GM12892 (cell line): ENCODE measurements around the gene SELENOW.

Source experiments
- DNase-seq: peaks from one replicate; pipeline ENCODE4 v3.0.0; 2011; ENCODE audit not compliant: insufficient read length
- FAIRE-seq: peaks from 2 replicates; lab custom pipeline; 2011; peaks lifted over from hg19 to GRCh38; lab: Jason Lieb, UNC
- POLR2A ChIP-seq: IDR thresholded peaks from 2 replicates; pipeline ENCODE4 v1.6.1; 2011; ENCODE audit warnings: low read depth, low read length, control low read depth
- POLR2AphosphoS5 ChIP-seq: IDR thresholded peaks from 2 replicates; pipeline ENCODE4 v1.6.1; 2011; ENCODE audit warnings: low read depth, low read length, control low read depth
- TAF1 ChIP-seq: IDR thresholded peaks from 2 replicates; pipeline ENCODE4 v1.6.1; 2011; ENCODE audit warnings: low read depth, mild to moderate bottlenecking, control low read depth, low read length, borderline replicate concordance

The SELENOW gene

GRCh38 chr19:47819858-47820257, 41.4 kb downstream of the SELENOW start:
- TF ChIP-seq POLR2AphosphoS5 (no peak), TAF1 (no peak), POLR2A (no peak)
- DNase-seq: no peak
- FAIRE-seq: no peak

DNA sequence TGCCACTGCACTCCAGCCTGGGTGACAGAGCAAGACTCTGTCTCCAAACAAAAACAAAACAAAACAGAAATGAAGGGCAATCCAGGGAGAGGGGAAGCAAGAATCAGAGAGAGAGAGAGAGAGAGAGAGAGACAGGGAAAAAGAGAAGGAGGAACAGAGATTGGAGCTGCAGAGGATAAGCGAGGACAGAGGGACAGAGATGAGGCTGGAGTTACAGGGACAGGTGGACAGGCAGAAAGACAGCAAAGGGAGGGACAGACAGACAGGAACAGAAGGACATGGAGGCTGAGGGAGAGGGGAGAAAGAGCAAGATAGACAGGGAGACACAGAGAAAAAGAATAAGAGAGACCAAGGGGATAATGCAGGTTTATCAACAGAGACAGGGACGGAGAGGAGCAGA, 41.9 kb downstream of the SELENOW start:
- TF ChIP-seq POLR2A (no peak), POLR2AphosphoS5 (no peak), TAF1 (no peak)
- DNase-seq (no peak), FAIRE-seq (no peak)

- no peak for FAIRE-seq
- DNase-seq: no peak
- TF ChIP-seq POLR2A (no peak), POLR2AphosphoS5 (no peak), TAF1 (no peak)
Measured at GRCh38 chr19:47821460-47822020, 43.0 kb downstream of the SELENOW start, which contains the start of gene CRX. CRX (plus strand) TSS chr19:47821937; CDS start chr19:47834444, 12,507 bp downstream.

DNA sequence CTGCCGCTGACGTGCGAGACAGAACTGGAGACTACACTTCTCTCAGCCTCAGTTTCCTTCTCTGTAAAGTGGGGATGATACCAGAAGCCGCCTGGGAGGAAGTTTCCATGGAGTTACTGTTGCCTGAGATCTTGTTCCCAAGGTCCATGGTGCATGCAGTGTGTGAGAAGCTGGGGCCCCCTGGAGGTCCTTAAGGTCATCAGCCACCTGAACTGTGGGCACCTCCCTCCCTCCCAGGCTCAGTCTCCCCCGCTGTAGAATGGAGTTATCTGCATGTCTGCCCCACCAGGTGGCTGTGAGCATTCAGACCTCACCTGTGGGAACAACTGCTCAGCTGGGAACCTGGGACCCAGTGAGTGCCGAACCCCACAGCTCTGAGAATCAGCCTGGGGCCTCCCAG, 45.9 kb downstream of the SELENOW start:
- FAIRE-seq: no peak
- TF ChIP-seq TAF1 (no peak), POLR2A (no peak), POLR2AphosphoS5 (no peak)
- DNase-seq: no peak

- DNase-seq: no peak
- TF ChIP-seq POLR2A: no peak
- TF ChIP-seq POLR2AphosphoS5: no peak
- TF ChIP-seq TAF1: no peak
- no peak for FAIRE-seq
Measured at GRCh38 chr19:47826800-47827199, 48.3 kb downstream of the SELENOW start.

DNA sequence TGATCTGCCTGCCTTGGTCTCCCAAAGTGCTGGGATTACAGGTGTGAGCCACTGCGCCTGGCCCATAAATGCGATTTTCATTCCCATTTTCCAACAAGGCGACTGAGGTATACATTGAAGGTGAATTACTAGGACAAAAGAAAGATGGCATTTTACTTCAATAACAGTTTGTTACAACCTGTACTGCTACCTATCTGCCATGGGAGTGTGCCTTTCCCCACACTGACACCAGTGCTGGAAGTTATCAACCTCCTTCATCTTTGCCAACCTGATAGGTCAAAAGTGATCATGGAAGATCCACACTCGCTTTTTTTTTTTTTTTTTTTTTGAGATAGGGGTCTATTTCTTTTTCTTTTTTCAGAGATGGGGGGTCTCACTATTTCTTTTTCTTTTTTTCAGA, 54.2 kb downstream of the SELENOW start:
- FAIRE-seq (no peak), DNase-seq (no peak)
- TF ChIP-seq POLR2AphosphoS5: no peak
- TF ChIP-seq POLR2A: no peak
- TF ChIP-seq TAF1: no peak
